OCI-LY1 (cell line): ENCODE results near the gene HTR1B.

Experiments used
- EZH2 ChIP-seq: fragments of 200-600 bp; sonication (generic), shearing (Covaris generic); IDR thresholded peaks from 2 replicates; pipeline ENCODE4 v1.8.0; 2017; ENCODE audit warnings: borderline replicate concordance, mixed run types, mild to moderate bottlenecking, antibody characterized with exemption, low read length, moderate library complexity, mixed read lengths
- TF ChIP-seq, protein P1 (sequence below): fragments of 200-600 bp; sonication (generic), shearing (Covaris generic); IDR thresholded peaks from 2 replicates; pipeline ENCODE4 v1.5.1; 2017; ENCODE audit warnings: mild to moderate bottlenecking, antibody characterized with exemption, low read length, moderate library complexity, mixed read lengths

GRCh38 chr6:77447254-77447653, 16.0 kb downstream of the HTR1B start:
- TF ChIP-seq, protein P1, sequence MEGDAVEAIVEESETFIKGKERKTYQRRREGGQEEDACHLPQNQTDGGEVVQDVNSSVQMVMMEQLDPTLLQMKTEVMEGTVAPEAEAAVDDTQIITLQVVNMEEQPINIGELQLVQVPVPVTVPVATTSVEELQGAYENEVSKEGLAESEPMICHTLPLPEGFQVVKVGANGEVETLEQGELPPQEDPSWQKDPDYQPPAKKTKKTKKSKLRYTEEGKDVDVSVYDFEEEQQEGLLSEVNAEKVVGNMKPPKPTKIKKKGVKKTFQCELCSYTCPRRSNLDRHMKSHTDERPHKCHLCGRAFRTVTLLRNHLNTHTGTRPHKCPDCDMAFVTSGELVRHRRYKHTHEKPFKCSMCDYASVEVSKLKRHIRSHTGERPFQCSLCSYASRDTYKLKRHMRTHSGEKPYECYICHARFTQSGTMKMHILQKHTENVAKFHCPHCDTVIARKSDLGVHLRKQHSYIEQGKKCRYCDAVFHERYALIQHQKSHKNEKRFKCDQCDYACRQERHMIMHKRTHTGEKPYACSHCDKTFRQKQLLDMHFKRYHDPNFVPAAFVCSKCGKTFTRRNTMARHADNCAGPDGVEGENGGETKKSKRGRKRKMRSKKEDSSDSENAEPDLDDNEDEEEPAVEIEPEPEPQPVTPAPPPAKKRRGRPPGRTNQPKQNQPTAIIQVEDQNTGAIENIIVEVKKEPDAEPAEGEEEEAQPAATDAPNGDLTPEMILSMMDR: no peak
- TF ChIP-seq EZH2: no peak
